Neutrophil (primary cell): ENCODE results near the gene CPPED1.
"Not testable (repeated sequence)": the region's sequence is repeated elsewhere in the genome, so short reads cannot be mapped to it uniquely, and the experiment has no call there.

Experiments
- H3K27ac ChIP-seq: fragments of 200-600 bp; sonication (generic); 2 replicates; pipeline ENCODE4 v1.5.1; 2016; ENCODE audit warnings: mild to moderate bottlenecking, moderate library complexity
- H3K27me3 ChIP-seq: fragments of 200-600 bp; sonication (generic); 2 replicates; pipeline ENCODE4 v1.6.0; 2016; ENCODE audit warnings: mild to moderate bottlenecking
- H3K36me3 ChIP-seq: fragments of 200-600 bp; sonication (generic); 2 replicates; pipeline ENCODE4 v1.5.1; 2017
- H3K4me1 ChIP-seq, 2 experiments: fragments of 200-600 bp in 1 of 2; sonication (generic) in 1 of 2; 1 replicate in 1 of 2; 2 replicates in 1 of 2; pipeline versions ENCODE4 v1.5.1 to v1.6.1; 2013 to 2016; ENCODE audit warnings: low read depth in 1 of 2, low read length in 1 of 2, mild to moderate bottlenecking in 1 of 2, moderate library complexity in 1 of 2; ENCODE audit not compliant: control insufficient read depth in 1 of 2, insufficient read depth in 1 of 2
- H3K4me3 ChIP-seq, 2 experiments: fragments of 200-600 bp in 1 of 2; sonication (generic) in 1 of 2; 1 replicate in 1 of 2; 2 replicates in 1 of 2; pipeline ENCODE4 v1.5.1; 2013 to 2016; ENCODE audit warnings: low read depth in 1 of 2, low read length in 1 of 2, mild to moderate bottlenecking in 1 of 2, moderate library complexity in 1 of 2
- H3K9me3 ChIP-seq: fragments of 200-600 bp; sonication (generic); 2 replicates; pipeline ENCODE4 v1.5.1; 2016
- TF ChIP-seq, protein P1 (sequence below): fragments of 200-600 bp; sonication (generic); IDR thresholded peaks from 2 replicates; pipeline ENCODE4 v1.5.1; 2016; ENCODE audit warnings: antibody characterized with exemption

Gene CPPED1

DNA sequence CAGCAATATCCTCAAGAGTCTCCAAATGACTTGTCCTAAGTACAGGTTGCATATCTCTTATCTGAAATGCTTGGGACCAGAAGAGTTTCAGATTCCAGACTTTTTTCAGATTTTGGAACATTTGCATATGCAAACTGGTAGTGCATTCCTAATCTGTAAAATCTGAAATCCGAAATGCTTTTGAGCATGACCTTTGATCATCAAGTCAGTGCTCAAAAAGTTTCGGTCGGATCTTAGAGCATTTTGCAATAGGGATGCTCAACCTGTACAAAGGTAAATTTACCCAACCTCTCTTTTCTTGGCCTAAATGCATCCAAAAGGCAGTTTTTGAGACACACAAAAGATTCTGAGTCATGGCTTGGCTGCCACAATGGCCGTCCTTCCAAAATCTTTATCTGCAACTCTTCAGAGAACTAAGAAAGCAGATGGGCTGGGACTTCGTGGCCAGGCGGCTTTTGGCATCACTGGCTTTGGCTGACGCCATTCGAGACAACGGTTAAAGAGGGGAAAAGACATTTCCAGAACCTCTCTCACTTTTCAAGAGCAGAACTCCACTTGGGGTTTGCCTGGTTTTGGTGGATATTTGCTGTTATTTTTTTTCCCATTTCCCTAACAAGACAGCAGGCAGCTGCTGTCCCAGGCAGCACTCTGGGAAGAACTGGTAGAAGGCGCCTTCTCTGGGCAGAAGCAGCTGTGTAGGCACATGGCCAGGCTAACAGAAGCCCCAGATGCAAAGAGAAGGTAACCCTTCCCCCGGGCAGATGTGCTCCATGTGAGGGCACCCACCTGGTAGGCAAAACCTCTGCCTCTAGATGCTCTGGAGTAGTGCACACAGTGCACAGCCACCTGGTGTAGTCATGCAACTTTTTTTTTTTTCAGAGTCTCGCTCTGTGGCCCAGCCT lies 8.9 kb downstream of the CPPED1 start:
- peaks cover 32 to 60% of the 10 kb centered on the region in 2 experiments for H3K4me1 ChIP-seq
- H3K27me3 ChIP-seq, result no peaks in the 10 kb centered on the region
- H3K36me3 ChIP-seq, result peaks cover 49% of the 10 kb centered on the region
- TF ChIP-seq, protein P1, sequence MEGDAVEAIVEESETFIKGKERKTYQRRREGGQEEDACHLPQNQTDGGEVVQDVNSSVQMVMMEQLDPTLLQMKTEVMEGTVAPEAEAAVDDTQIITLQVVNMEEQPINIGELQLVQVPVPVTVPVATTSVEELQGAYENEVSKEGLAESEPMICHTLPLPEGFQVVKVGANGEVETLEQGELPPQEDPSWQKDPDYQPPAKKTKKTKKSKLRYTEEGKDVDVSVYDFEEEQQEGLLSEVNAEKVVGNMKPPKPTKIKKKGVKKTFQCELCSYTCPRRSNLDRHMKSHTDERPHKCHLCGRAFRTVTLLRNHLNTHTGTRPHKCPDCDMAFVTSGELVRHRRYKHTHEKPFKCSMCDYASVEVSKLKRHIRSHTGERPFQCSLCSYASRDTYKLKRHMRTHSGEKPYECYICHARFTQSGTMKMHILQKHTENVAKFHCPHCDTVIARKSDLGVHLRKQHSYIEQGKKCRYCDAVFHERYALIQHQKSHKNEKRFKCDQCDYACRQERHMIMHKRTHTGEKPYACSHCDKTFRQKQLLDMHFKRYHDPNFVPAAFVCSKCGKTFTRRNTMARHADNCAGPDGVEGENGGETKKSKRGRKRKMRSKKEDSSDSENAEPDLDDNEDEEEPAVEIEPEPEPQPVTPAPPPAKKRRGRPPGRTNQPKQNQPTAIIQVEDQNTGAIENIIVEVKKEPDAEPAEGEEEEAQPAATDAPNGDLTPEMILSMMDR, result no peak
- H3K27ac ChIP-seq, result peak overlapping the region; percentile 57
- H3K4me3 ChIP-seq, result no peak overlapping the region
- no peaks in the 10 kb centered on the region for H3K9me3 ChIP-seq

DNA sequence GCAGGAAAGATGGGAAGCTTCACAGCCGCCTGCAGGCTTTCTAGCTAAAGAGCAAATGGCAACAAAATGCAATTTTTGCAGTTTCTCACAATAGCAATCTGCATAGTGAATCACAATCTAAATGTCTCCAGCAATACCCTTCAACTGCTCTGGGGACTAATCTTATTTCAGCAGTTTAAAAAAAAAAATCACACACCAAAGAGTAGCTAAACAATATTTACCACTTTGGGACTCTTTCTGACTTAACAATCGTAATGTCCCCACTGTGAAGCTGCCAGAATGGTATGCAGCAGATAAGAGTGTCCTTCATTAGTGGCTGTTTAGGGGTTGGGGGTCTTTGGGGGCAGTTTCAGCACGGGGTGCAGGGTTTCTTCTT lies 9.8 kb downstream of the CPPED1 start:
- no peaks in the 10 kb centered on the region for H3K9me3 ChIP-seq
- H3K4me1 ChIP-seq, result peaks cover 25 to 55% of the 10 kb centered on the region in 2 experiments
- H3K27ac ChIP-seq, result peak overlapping the region; percentile 57
- no peaks in the 10 kb centered on the region for H3K27me3 ChIP-seq
- TF ChIP-seq, protein P1, result no peak
- H3K4me3 ChIP-seq, result no peak overlapping the region
- peaks cover 50% of the 10 kb centered on the region for H3K36me3 ChIP-seq

DNA sequence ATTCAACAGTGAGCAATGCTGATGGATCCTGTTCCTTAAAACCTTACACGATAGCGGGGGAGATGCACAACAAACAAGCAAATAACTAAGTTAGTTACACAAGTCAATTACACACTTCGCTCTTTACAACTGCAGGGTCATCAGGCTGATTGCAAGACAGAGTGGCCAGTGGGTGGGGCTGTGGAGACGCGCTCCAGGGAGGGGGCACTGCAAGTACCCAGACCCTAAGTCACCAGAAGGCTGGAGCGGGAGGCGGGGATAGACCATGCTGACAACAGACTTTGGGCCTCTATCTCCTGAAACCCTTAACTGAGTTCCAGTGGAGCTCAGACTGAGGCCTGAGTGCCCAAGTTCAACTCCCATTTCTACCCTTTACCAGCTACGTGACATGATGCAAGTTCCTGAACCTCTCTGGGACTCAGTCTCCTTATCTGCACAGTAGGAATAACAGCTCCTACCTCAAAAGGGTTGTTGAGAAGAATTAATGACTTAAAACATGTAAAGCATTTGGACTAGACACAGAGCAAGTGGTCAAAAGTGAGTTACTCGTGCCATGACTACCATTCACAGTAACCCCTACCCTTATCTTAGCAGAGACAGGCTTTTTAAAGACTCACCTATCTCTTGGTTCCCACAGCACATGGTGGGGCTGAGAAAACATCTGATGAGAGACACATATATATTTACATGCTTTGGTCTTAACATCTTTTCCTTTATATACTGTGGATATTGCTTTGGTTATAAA lies 10.4 kb downstream of the CPPED1 start:
- peaks cover 20 to 49% of the 10 kb centered on the region in 2 experiments for H3K4me1 ChIP-seq
- peaks cover 54% of the 10 kb centered on the region for H3K36me3 ChIP-seq
- TF ChIP-seq, protein P1, result no peak
- H3K27me3 ChIP-seq, result no peaks in the 10 kb centered on the region
- no peak overlapping the region for H3K4me3 ChIP-seq
- H3K27ac ChIP-seq, result peak overlapping the region; percentile 57
- no peaks in the 10 kb centered on the region for H3K9me3 ChIP-seq

DNA sequence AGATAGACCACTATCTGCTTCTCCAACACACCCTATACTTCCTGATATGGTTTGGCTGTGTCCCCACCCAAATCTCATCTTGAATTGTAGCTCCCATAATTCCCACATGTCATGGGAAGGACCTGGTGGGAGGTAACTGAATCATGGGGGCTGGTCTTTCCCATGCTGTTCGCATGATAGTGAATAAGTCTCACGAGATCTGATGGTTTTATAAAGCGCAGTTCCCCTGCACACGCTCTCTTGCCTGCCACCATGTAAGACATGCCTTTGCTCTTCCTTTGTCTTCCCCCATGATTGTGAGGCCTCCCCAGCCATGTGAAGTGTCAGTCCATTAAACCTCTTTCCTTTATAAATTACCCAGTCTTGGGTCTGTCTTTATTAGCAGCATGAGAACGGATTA lies 11.2 kb downstream of the CPPED1 start:
- H3K36me3 ChIP-seq, result peaks cover 61% of the 10 kb centered on the region
- H3K9me3 ChIP-seq, H3K4me3 ChIP-seq, H3K27me3 ChIP-seq: not testable (repeated sequence)
- H3K27ac ChIP-seq, result peak overlapping the region; percentile 57
- peaks cover 14 to 42% of the 10 kb centered on the region in 2 experiments for H3K4me1 ChIP-seq

DNA sequence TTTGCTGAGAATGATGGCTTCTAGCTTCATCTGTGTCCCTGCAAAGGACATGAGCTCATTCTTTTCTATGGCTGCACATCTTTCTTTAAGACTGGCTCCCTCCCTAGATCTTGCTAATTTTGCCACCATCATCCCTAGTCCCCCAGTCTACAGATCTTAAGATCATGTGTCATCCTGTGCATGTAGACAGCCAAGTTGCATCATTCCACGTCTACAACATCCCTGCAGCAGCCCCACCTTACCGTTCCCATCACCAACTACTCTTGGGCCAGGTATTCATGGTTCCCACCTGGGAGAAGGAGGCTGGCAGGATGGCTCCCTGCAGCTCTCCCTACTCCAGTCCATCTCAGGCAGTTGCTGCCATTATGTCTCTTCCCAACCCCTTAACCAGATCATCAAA lies 12.3 kb downstream of the CPPED1 start:
- Histone ChIP-seq H3K4me1 (peaks cover 11 to 36% of the 10 kb centered on the region in 2 experiments), H3K27me3 (no peaks in the 10 kb centered on the region), H3K4me3 (no peak overlapping the region), H3K36me3 (peaks cover 63% of the 10 kb centered on the region), H3K9me3 (no peaks in the 10 kb centered on the region), H3K27ac (peak overlapping the region; percentile 37)
- TF ChIP-seq, protein P1, result no peak

DNA sequence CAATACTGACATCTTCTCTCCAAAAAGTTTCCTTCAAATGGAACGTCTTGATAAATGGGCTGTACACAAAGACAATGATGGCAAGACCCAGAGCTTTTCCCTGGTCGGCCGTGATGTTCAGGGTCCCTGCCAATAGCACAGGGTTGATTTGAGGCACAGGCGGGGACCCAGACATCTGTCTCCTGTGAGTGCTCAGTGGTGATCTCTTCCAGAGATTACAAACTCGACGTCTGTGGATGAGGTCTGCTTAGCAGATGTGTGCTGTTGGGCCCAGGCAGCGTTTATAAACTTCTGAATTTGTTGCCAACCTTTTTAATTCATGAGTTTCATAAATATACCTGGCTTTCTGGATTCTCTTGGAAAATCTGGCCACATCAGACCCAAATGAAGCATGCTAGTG lies 14.9 kb downstream of the CPPED1 start:
- H3K27me3 ChIP-seq, result no peaks in the 10 kb centered on the region
- H3K9me3 ChIP-seq, result no peaks in the 10 kb centered on the region
- peaks cover 11 to 32% of the 10 kb centered on the region in 2 experiments for H3K4me1 ChIP-seq
- H3K27ac ChIP-seq, result peak overlapping the region; percentile 41
- no peak overlapping the region for H3K4me3 ChIP-seq
- peaks cover 51% of the 10 kb centered on the region for H3K36me3 ChIP-seq
- TF ChIP-seq, protein P1, result no peak
